GM12878 (cell line): Measurements from ENCODE around the gene GAGE10. TPM values are rescaled to one million over a fixed set of nuclear protein-coding genes. Genes with fewer than 3 reads are reported as not detected.

ENCODE experiments used
- ATAC-seq: fragments of 200-7000 bp; cut with Tn5 transposase; 3 replicates; pipeline ENCODE4 v1.9.1; 2020; ENCODE audit warnings: mild to moderate bottlenecking, moderate library complexity
- BruUV-seq: library from RNA; stranded (reverse); fragments of 400-500 nt; replicated peaks from 2 replicates; lab custom pipeline; 2021; lab: Mats Ljungman, UMichigan
- CTCF ChIA-PET: fragments of 300-600 bp; sonication (Branson Sonifier 250); formaldehyde crosslinking; extraction: SDS; loops from one replicate; lab custom pipeline; 2021; ENCODE audit warnings: inconsistent platforms; lab: Yijun Ruan, JAX
- POLR2A ChIA-PET: fragments of 350-600 bp; formaldehyde crosslinking; extraction: SDS; loops from one replicate; lab custom pipeline; 2021; ENCODE audit warnings: inconsistent platforms; lab: Charles Lee
- RAD21 ChIA-PET: fragments of 300-600 bp; sonication (Branson Sonifier 250); formaldehyde crosslinking; loops from one replicate; lab custom pipeline; 2023; ENCODE audit warnings: antibody characterized with exemption; ENCODE audit not compliant: unreplicated experiment; lab: Charles Lee
- SMC1A ChIA-PET: fragments of 300-600 bp; sonication (Branson Sonifier 250); formaldehyde crosslinking; loops from one replicate; lab custom pipeline; 2023; ENCODE audit not compliant: unreplicated experiment, uncharacterized antibody; lab: Charles Lee
- DNase-seq: peaks from one replicate; pipeline ENCODE4 v3.0.0-alpha.2; 2011; ENCODE audit warnings: low read depth, low spot score
- FAIRE-seq: peaks from 3 replicates; lab custom pipeline; 2011; peaks lifted over from hg19 to GRCh38; lab: Jason Lieb, UNC
- H2AFZ ChIP-seq: 2 replicates; pipeline ENCODE4 v1.6.0; 2011; ENCODE audit warnings: low read depth, low read length, control low read depth; ENCODE audit not compliant: control insufficient read depth
- H3K27ac ChIP-seq: 2 replicates; pipeline ENCODE4 v1.5.1; 2011; ENCODE audit warnings: control low read depth; ENCODE audit not compliant: control insufficient read depth, insufficient read depth
- H3K27me3 ChIP-seq, 2 experiments: replicated peaks in 1 of 2; 2 replicates each; pipeline versions ENCODE4 v1.6.0 to v1.6.1; 2011; ENCODE audit warnings: low read length in 1 of 2; ENCODE audit not compliant: control insufficient read depth in 2 of 2, insufficient read depth in 2 of 2
- H3K36me3 ChIP-seq, 2 experiments: 2 replicates each; pipeline ENCODE4 v1.5.1; 2011; ENCODE audit warnings: low read length in 1 of 2; ENCODE audit not compliant: control insufficient read depth in 2 of 2, insufficient read depth in 2 of 2
- H3K4me1 ChIP-seq: 2 replicates; pipeline ENCODE4 v1.6.1; 2011; ENCODE audit warnings: mild to moderate bottlenecking, low read length, moderate library complexity, mixed read lengths; ENCODE audit not compliant: control insufficient read depth, insufficient read depth
- H3K4me2 ChIP-seq: 2 replicates; pipeline ENCODE4 v1.6.0; 2011; ENCODE audit warnings: control low read depth; ENCODE audit not compliant: control insufficient read depth, insufficient read depth
- H3K4me3 ChIP-seq: fragments of 200-600 bp; sonication (generic); 2 replicates; pipeline ENCODE4 v1.5.1; 2016
- H3K79me2 ChIP-seq: 2 replicates; pipeline ENCODE4 v1.6.0; 2011; ENCODE audit warnings: low read length; ENCODE audit not compliant: control insufficient read depth, insufficient read depth
- H3K9ac ChIP-seq: 2 replicates; pipeline ENCODE4 v1.8.0; 2011; ENCODE audit warnings: low read length, control low read depth, mixed read lengths; ENCODE audit not compliant: control insufficient read depth, insufficient read depth
- H3K9me3 ChIP-seq: replicated peaks from 3 replicates; pipeline ENCODE4 v1.5.1; 2011; ENCODE audit warnings: mild to moderate bottlenecking, low read length; ENCODE audit not compliant: control insufficient read depth, insufficient read depth
- H4K20me1 ChIP-seq: 2 replicates; pipeline ENCODE4 v1.6.0; 2011; ENCODE audit not compliant: control insufficient read depth, insufficient read depth
- ATF3 ChIP-seq: IDR thresholded peaks from 2 replicates; pipeline ENCODE4 v1.6.1; 2011; ENCODE audit warnings: low read depth, mild to moderate bottlenecking, low read length, moderate library complexity, borderline replicate concordance; ENCODE audit errors: extremely low read depth
- BACH1 ChIP-seq: fragments of 450-650 bp; IDR thresholded peaks from 2 replicates; pipeline ENCODE4 v1.6.1; 2017; ENCODE audit warnings: mild to moderate bottlenecking, borderline replicate concordance
- DPF2 ChIP-seq: fragments of 450-650 bp; IDR thresholded peaks from 2 replicates; pipeline ENCODE4 v1.6.1; 2017; ENCODE audit warnings: mild to moderate bottlenecking
- GATAD2B ChIP-seq: fragments of 450-650 bp; conservative IDR thresholded peaks from 2 replicates; pipeline ENCODE4 v1.6.1; 2017; ENCODE audit warnings: low read depth, mild to moderate bottlenecking, moderate library complexity
- PAX8 ChIP-seq: fragments of 450-650 bp; IDR thresholded peaks from 2 replicates; pipeline ENCODE4 v1.6.1; 2017; ENCODE audit warnings: mild to moderate bottlenecking, moderate library complexity
- POLR2AphosphoS2 ChIP-seq: IDR thresholded peaks from 2 replicates; pipeline ENCODE4 v1.6.1; 2011; ENCODE audit warnings: low read depth, mild to moderate bottlenecking, low read length, improper control_type of control experiment, moderate library complexity
- SMAD5 ChIP-seq: IDR thresholded peaks from 2 replicates; pipeline ENCODE4 v1.6.1; 2016; ENCODE audit warnings: antibody characterized with exemption, low read depth
- SRF ChIP-seq, 2 experiments: IDR thresholded peaks; 2 replicates each; pipeline ENCODE4 v1.6.1; 2011; ENCODE audit warnings: low read depth in 2 of 2, low read length in 2 of 2, mild to moderate bottlenecking in 1 of 2, moderate library complexity in 1 of 2
- TCF12 ChIP-seq: IDR thresholded peaks from 2 replicates; pipeline ENCODE4 v1.6.1; 2011; ENCODE audit warnings: low read depth, mild to moderate bottlenecking, low read length
- TCF3 ChIP-seq: IDR thresholded peaks from 2 replicates; pipeline ENCODE4 v1.6.1; 2012; ENCODE audit warnings: low read depth, mild to moderate bottlenecking, low read length, borderline replicate concordance; ENCODE audit not compliant: insufficient read depth
- WRNIP1 ChIP-seq: IDR thresholded peaks from 2 replicates; pipeline ENCODE4 v1.6.1; 2011; ENCODE audit warnings: low read depth, low read length, improper control_type of control experiment, borderline replicate concordance
- ZNF217 ChIP-seq: fragments of 450-650 bp; IDR thresholded peaks from 2 replicates; pipeline ENCODE4 v1.6.1; 2017; ENCODE audit warnings: antibody characterized with exemption, mild to moderate bottlenecking
- WGBS: methylation state at CpG from one replicate; pipeline ENCODE4 v1.1.6; 2016; ENCODE audit warnings: low lambda C conversion rate; ENCODE audit not compliant: insufficient replicate concordance, insufficient coverage; ENCODE audit errors: missing lambda C conversion rate; 5-methylcytosine and 5-hydroxymethylcytosine counted together
- in situ Hi-C: fragments of 300-500 bp; cut with MboI; formaldehyde crosslinking; loops from 9 replicates; pipeline ENCODE4 v1.14.3; 2018; ENCODE audit warnings: mixed read lengths
- intact Hi-C: fragments of 100-400 bp; cut with micrococcal nuclease; formaldehyde crosslinking; loops from one replicate; pipeline ENCODE4 v1.14.2; 2022; ENCODE audit not compliant: unreplicated experiment
- polyA plus RNA-seq, 11 experiments: library from polyadenylated mRNA; depleted of rRNA in 4 of 11; unstranded in 6 of 11; stranded (reverse) in 5 of 11; fragments of >200 nt; fragmentation: Nextera tagmentation in 4 of 11; fragmentation: Illumina TruSeq in 1 of 11; extraction: Ambion mirVana in 4 of 11; extraction: Trizol in 1 of 11; gene quantifications; 1 replicate in 1 of 11; 2 replicates in 10 of 11; pipeline versions ENCODE4 v1.2.1 to v1.2.3, GENCODE V29; 2011 to 2016; ENCODE audit warnings: inconsistent platforms in 2 of 11, missing spikeins in 2 of 11, low read depth in 1 of 11
- total RNA-seq, 4 experiments: library from RNA; depleted of rRNA in 3 of 4; stranded (reverse); fragments of >200 nt in 3 of 4; fragmentation: Illumina TruSeq in 1 of 4; extraction: Trizol in 1 of 4; gene quantifications; 2 replicates each; pipeline versions ENCODE4 v1.2.1 to v1.2.3, GENCODE V29; 2013 to 2021
- TF ChIP-seq, protein P1 (sequence below): fragments of 450-650 bp; formaldehyde crosslinking; IDR thresholded peaks from 2 replicates; pipeline ENCODE4 v1.5.0; 2022; ENCODE audit warnings: mild to moderate bottlenecking, missing genetic modification characterization

The GAGE10 gene
- total and polyA plus RNA-seq, 10 of the 15 experiments (the other 5 are each of a cell fraction or from before 2014, with no cell fraction given) = not detected

DNA sequence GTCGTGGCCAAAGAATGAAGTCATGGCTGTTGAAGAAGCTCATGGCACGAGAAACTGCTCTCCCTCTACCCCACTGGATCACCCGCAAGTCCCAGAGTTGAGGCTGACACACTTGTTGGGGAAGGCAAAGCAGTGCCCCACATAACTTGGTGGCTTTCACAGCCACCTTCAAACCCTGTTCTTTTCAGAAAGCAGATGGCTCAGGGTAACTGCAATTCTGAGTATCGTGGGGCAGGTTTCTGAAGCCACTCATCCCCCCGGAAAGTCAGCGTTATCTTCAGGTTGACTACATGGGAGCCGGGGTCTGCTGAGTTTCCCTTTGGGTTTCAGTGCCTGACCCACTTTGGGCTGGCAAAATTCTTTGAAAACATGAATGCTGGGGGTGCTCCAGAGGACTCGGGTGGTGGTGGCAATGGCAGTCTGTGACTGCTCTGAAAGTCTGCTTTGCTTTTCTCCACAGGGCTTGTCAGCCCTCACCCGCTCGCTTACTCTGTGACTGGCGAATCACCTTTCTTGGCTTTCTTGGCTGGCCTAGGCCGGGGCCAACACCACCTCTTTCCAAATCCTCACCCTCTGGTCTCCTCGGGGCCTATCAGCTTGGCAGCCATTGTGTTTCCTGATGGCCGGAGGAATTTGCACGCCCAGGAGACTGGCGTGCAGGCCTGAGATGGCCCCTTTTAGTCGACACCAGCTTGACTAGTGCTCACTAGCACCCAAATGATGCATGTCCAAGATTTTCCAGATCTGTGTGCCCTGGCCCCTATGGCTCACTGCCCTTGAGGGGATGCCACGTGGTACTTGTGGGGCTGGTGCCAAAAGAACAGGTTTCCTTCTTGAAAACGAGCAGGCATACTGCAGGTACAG lies 26.5 kb upstream of the GAGE10 start:
- POLR2A ChIA-PET = no interaction called here
- no peak overlapping the region for H3K4me3 ChIP-seq
- WGBS = 56% methylated on average over 19 of the region's 19 CpGs
- CTCF ChIA-PET = no interaction called here
- H4K20me1 ChIP-seq = no peaks in the 10 kb centered on the region
- no peaks in the 10 kb centered on the region for H3K4me1 ChIP-seq
- no peak overlapping the region for H2AFZ ChIP-seq
- in situ Hi-C loops (no loop called here), intact Hi-C loops (no loop called here)
- H3K4me2 ChIP-seq = no peak overlapping the region
- RAD21 ChIA-PET = no interaction called here
- TF ChIP-seq BACH1 (no peak), ATF3 (no peak), SRF (IDR thresholded peaks at IDR 0.05; ENCODE audit: low read depth in 2 of 2, low read length in 2 of 2) (no peak), PAX8 (no peak), GATAD2B (no peak), TCF12 (no peak)
- H3K27me3 ChIP-seq = no peaks in the 10 kb centered on the region
- ATAC-seq (no peak), DNase-seq (no peak), FAIRE-seq (no peak)
- no peak overlapping the region for H3K27ac ChIP-seq
- SMC1A ChIA-PET = no interaction called here
- no peaks in the 10 kb centered on the region for H3K36me3 ChIP-seq
- no peak overlapping the region for H3K9ac ChIP-seq
- peaks cover 2% of the 10 kb centered on the region; the same call in 1 of the 2 replicates for H3K79me2 ChIP-seq
- H3K9me3 ChIP-seq = no peaks in the 10 kb centered on the region
- no TSS peak for BruUV-seq

GRCh38 chrX:49277535-49277830 lies 26.0 kb upstream of the GAGE10 start:
- FAIRE-seq (no peak), ATAC-seq (no peak), DNase-seq (no peak)
- intact Hi-C loops = no loop called here
- H3K4me3 ChIP-seq = no peak overlapping the region
- no peak overlapping the region for H3K9ac ChIP-seq
- no TSS peak for BruUV-seq
- no peaks in the 10 kb centered on the region for H3K36me3 ChIP-seq
- no peak overlapping the region for H3K27ac ChIP-seq
- ChIA-PET POLR2A (no interaction called here), SMC1A (no interaction called here), RAD21 (no interaction called here), CTCF (no interaction called here)
- TF ChIP-seq SMAD5 = no peak
- no peak for TF ChIP-seq POLR2AphosphoS2
- no peak for TF ChIP-seq ATF3
- TF ChIP-seq ZNF217 = no peak
- no peak for TF ChIP-seq TCF3
- no peak for TF ChIP-seq WRNIP1
- TF ChIP-seq DPF2 = no peak
- TF ChIP-seq, protein P1, sequence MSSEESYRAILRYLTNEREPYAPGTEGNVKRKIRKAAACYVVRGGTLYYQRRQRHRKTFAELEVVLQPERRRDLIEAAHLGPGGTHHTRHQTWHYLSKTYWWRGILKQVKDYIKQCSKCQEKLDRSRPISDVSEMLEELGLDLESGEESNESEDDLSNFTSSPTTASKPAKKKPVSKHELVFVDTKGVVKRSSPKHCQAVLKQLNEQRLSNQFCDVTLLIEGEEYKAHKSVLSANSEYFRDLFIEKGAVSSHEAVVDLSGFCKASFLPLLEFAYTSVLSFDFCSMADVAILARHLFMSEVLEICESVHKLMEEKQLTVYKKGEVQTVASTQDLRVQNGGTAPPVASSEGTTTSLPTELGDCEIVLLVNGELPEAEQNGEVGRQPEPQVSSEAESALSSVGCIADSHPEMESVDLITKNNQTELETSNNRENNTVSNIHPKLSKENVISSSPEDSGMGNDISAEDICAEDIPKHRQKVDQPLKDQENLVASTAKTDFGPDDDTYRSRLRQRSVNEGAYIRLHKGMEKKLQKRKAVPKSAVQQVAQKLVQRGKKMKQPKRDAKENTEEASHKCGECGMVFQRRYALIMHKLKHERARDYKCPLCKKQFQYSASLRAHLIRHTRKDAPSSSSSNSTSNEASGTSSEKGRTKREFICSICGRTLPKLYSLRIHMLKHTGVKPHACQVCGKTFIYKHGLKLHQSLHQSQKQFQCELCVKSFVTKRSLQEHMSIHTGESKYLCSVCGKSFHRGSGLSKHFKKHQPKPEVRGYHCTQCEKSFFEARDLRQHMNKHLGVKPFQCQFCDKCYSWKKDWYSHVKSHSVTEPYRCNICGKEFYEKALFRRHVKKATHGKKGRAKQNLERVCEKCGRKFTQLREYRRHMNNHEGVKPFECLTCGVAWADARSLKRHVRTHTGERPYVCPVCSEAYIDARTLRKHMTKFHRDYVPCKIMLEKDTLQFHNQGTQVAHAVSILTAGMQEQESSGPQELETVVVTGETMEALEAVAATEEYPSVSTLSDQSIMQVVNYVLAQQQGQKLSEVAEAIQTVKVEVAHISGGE (CRISPR knock-in tag) = no peak
- no peak overlapping the region for H2AFZ ChIP-seq
- H3K4me1 ChIP-seq = no peaks in the 10 kb centered on the region
- H3K4me2 ChIP-seq = no peak overlapping the region
- H3K27me3 ChIP-seq = no peaks in the 10 kb centered on the region
- in situ Hi-C loops = no loop called here
- no peaks in the 10 kb centered on the region for H3K79me2 ChIP-seq
- H3K9me3 ChIP-seq = no peaks in the 10 kb centered on the region
- WGBS = 56% methylated on average over 3 of the region's 3 CpGs
- no peaks in the 10 kb centered on the region for H4K20me1 ChIP-seq
